ENCODE measurements around the gene AKAP17A.

GRCh38 chrX:1587161-1587560, 4.2 kb upstream of the AKAP17A start:
- TF ChIP-seq CTCF (IDR thresholded peaks at IDR 0.05) (no peak), EP300 (IDR thresholded peaks at IDR 0.05) (no peak)
